Breast epithelium (tissue), 3 donors: Measurements from ENCODE around the gene TMEM87B.

ENCODE experiments used
- POLR2AphosphoS5 ChIP-seq, 3 donors: sonication (generic); formaldehyde crosslinking; IDR thresholded peaks; one replicate each; pipeline ENCODE4 v1.6.1; 2017; ENCODE audit warnings: antibody characterized with exemption in 3 of 3
- TF ChIP-seq, protein P1 (sequence below), 3 donors: fragments of 450-650 bp; IDR thresholded peaks; one replicate each; pipeline ENCODE4 v1.5.1; 2016 to 2017; ENCODE audit warnings: antibody characterized with exemption in 3 of 3, mild to moderate bottlenecking in 3 of 3, moderate library complexity in 3 of 3

DNA sequence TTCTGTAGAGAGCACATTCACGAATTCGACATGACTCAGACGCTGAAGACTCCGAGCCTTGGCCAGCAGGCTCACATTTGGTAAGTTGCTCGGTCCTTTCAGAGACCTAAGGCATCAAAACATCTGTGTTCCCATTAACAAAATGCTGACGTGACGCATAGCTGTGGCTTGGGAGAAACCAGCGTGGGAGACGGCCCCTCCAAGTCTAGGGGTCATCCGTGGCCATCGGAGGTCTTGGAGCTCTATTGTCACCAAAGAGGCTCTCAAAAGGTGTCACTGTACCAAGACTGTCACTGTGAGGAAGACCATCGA is 98.1 kb downstream of the TMEM87B start:
- TF ChIP-seq, protein P1, sequence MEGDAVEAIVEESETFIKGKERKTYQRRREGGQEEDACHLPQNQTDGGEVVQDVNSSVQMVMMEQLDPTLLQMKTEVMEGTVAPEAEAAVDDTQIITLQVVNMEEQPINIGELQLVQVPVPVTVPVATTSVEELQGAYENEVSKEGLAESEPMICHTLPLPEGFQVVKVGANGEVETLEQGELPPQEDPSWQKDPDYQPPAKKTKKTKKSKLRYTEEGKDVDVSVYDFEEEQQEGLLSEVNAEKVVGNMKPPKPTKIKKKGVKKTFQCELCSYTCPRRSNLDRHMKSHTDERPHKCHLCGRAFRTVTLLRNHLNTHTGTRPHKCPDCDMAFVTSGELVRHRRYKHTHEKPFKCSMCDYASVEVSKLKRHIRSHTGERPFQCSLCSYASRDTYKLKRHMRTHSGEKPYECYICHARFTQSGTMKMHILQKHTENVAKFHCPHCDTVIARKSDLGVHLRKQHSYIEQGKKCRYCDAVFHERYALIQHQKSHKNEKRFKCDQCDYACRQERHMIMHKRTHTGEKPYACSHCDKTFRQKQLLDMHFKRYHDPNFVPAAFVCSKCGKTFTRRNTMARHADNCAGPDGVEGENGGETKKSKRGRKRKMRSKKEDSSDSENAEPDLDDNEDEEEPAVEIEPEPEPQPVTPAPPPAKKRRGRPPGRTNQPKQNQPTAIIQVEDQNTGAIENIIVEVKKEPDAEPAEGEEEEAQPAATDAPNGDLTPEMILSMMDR (IDR thresholded peaks at IDR 0.05) = no peak
- TF ChIP-seq POLR2AphosphoS5 (IDR thresholded peaks at IDR 0.05) = peak in 2 of 3 donors; percentile 14 to 59
